Testis (tissue), 2 donors: ENCODE measurements around the gene ARID2.

Source experiments
- POLR2A ChIP-seq: fragments of 450-650 bp; IDR thresholded peaks from one replicate; pipeline ENCODE4 v1.6.1; 2017; ENCODE audit warnings: antibody characterized with exemption, mild to moderate bottlenecking, moderate library complexity
- TF ChIP-seq, protein P1 (sequence below), 3 experiments: fragments of 450-650 bp in 2 of 3; fragments of 200-600 bp in 1 of 3; sonication (generic) in 1 of 3; IDR thresholded peaks; one replicate each; pipeline ENCODE4 v1.5.1; 2016 to 2019; ENCODE audit warnings: antibody characterized with exemption in 3 of 3, mild to moderate bottlenecking in 2 of 3, moderate library complexity in 1 of 3

DNA sequence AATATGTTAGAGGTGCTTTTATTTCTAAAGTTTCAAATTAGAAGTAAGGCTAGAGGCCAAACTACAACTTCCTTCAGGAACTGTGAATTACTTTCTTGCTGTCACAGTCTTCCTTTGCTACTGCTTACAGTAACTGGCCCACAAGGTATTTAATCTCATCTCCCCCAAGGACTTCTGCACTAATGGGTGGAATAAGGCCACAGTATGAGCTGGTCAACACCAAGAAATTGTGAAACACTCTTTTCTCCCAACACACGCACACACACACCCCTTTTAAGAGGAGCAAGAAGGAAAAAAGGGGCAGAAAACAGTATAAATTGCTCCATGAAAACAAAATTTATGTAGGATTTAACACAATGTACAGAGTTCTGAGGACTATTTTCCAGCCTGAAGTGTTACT is 215.3 kb downstream of the ARID2 start:
- TF ChIP-seq, protein P1, sequence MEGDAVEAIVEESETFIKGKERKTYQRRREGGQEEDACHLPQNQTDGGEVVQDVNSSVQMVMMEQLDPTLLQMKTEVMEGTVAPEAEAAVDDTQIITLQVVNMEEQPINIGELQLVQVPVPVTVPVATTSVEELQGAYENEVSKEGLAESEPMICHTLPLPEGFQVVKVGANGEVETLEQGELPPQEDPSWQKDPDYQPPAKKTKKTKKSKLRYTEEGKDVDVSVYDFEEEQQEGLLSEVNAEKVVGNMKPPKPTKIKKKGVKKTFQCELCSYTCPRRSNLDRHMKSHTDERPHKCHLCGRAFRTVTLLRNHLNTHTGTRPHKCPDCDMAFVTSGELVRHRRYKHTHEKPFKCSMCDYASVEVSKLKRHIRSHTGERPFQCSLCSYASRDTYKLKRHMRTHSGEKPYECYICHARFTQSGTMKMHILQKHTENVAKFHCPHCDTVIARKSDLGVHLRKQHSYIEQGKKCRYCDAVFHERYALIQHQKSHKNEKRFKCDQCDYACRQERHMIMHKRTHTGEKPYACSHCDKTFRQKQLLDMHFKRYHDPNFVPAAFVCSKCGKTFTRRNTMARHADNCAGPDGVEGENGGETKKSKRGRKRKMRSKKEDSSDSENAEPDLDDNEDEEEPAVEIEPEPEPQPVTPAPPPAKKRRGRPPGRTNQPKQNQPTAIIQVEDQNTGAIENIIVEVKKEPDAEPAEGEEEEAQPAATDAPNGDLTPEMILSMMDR (IDR thresholded peaks at IDR 0.05) = no peak
- TF ChIP-seq POLR2A = no peak
